ENCODE results near the gene RBMS3.

DNA sequence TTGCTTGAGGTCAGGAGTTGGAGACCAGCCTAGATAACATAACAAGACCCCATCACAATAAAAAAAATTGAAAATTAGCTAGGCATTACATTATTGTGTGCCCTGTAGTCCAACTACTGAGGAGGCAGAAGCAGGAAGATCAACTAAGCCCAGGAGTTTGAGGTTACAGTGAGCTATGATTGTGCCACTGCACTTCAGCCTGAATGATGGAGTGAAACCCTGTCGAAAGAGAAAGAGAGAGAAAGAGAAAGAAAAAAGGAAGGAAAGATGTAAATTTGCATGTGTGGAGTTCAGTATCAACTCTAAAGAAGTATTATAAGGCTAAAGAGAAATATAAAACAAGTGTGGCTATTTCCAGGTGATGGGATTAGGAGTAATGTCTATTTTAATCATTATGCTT, 661.4 kb downstream of the RBMS3 start:
- TF ChIP-seq, protein P1, sequence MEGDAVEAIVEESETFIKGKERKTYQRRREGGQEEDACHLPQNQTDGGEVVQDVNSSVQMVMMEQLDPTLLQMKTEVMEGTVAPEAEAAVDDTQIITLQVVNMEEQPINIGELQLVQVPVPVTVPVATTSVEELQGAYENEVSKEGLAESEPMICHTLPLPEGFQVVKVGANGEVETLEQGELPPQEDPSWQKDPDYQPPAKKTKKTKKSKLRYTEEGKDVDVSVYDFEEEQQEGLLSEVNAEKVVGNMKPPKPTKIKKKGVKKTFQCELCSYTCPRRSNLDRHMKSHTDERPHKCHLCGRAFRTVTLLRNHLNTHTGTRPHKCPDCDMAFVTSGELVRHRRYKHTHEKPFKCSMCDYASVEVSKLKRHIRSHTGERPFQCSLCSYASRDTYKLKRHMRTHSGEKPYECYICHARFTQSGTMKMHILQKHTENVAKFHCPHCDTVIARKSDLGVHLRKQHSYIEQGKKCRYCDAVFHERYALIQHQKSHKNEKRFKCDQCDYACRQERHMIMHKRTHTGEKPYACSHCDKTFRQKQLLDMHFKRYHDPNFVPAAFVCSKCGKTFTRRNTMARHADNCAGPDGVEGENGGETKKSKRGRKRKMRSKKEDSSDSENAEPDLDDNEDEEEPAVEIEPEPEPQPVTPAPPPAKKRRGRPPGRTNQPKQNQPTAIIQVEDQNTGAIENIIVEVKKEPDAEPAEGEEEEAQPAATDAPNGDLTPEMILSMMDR (IDR thresholded peaks at IDR 0.05) = no peak
- TF ChIP-seq POLR2A (IDR thresholded peaks at IDR 0.05) = no peak
- no peak for TF ChIP-seq POLR2AphosphoS5 (IDR thresholded peaks at IDR 0.05)
